Activated CD4-positive, alpha-beta memory T cell treated with anti-CD3 and anti-CD28 coated beads, Interleukin-2, amount 10 ng/mL, durations not matched to agents 7 days and 5 days (primary cell): ENCODE results near the gene WWTR1. TPM values are rescaled to one million over a fixed set of nuclear protein-coding genes. Genes with fewer than 3 reads are reported as not detected.

Experiments used
- CTCF ChIA-PET: fragments of 350-600 bp; sonication (Branson Sonifier 250); formaldehyde crosslinking; loops from one replicate; lab custom pipeline; 2021; ENCODE audit warnings: antibody characterized with exemption, inconsistent platforms; lab: Charles Lee
- POLR2A ChIA-PET: fragments of 350-600 bp; sonication (Branson Sonifier 250); formaldehyde crosslinking; loops from one replicate; lab custom pipeline; 2021; ENCODE audit warnings: antibody characterized with exemption; lab: Charles Lee
- DNase-seq: peaks from one replicate; pipeline ENCODE4 v3.0.0-alpha.2; 2020
- H3K27ac Mint-ChIP-seq: one replicate; pipeline ENCODE4 v1.8.0; 2021; ENCODE audit warnings: mild to moderate bottlenecking, mixed read lengths
- H3K27me3 Mint-ChIP-seq: one replicate; pipeline ENCODE4 v1.8.0; 2021; ENCODE audit warnings: mixed read lengths
- H3K36me3 Mint-ChIP-seq: one replicate; pipeline ENCODE4 v1.8.0; 2021; ENCODE audit warnings: low read depth, mixed read lengths
- H3K4me1 Mint-ChIP-seq: one replicate; pipeline ENCODE4 v1.8.0; 2021; ENCODE audit warnings: mixed read lengths
- H3K4me3 Mint-ChIP-seq: one replicate; pipeline ENCODE4 v1.8.0; 2021; ENCODE audit warnings: mild to moderate bottlenecking, mixed read lengths
- H3K9me3 Mint-ChIP-seq: one replicate; pipeline ENCODE4 v1.8.0; 2021; ENCODE audit warnings: mixed read lengths
- total RNA-seq, 2 experiments: library from RNA; stranded (reverse); gene quantifications; one replicate each; pipeline ENCODE4 v1.2.3, GENCODE V29; 2021

The WWTR1 gene
- total RNA-seq: 1 to 10 TPM; 1.9 to 2.1 TPM

DNA sequence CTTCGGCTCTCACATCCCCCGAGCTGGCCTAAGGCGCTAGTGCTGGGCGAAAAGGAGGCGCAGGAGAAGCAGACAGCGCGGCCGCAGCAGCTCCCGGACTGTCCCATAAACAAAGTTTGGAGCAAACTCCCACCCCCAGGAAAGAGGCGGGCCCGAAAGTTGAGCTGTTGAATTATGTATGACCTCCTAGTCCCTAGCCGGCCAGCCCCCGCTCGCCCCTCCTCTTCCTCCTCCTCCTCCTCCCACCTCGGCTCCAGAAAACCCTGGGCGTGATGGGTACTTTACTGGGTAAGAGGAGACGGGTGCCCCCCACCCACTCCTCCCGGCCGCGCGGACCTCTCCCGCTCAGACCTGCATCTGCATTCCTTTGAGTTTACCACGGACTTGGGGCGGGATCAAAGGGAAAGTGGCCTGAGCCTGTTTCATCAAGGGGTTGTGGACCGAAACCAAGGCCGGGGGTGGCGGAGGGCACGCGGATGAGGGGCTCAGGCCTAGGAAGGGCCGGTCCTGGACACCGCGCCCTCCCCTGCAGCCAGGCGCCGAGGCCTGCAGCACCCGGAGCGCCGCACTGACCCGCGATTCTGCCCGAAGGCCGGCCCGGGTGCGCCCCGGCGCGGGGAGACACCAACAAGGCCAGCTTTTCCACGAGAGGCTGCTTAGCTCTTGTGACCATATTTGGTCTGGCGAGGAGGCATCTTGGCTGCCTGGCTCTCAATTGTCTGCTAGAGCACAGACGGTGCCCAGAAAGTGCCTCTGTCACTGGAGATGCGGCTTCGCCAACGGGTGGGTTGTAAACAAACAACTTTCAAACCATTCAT lies at the start of gene WWTR1:
WWTR1 (minus strand) TSS at position 100 of the 818 bp plus-strand sequence. CDS start 719 bp downstream, outside the sequence.
- Mint-ChIP-seq H3K4me1 (peaks cover 22% of the 10 kb centered on the region), H3K36me3 (peaks cover 4% of the 10 kb centered on the region), H3K4me3 (peak within 1 kb of the TSS; percentile 86), H3K9me3 (no peaks in the 10 kb centered on the region), H3K27me3 (peaks cover 50% of the 10 kb centered on the region), H3K27ac (peak within 1 kb of the TSS; percentile 40)
- CTCF ChIA-PET: interaction anchor here (0.7 to 2.0 kb wide), 10 partner anchors 16 to 150 kb away, joined by 3 to 11 read pairs (median 3); no protein-coding TSS in a partner anchor
- POLR2A ChIA-PET: interaction anchor here (1.0 to 1.9 kb wide), 3 partner anchors 12 to 528 kb away, joined by 3 to 9 read pairs (median 3); partner anchors contain the start of genes COMMD2 and HPS3
- DNase-seq: peak; percentile 58

DNA sequence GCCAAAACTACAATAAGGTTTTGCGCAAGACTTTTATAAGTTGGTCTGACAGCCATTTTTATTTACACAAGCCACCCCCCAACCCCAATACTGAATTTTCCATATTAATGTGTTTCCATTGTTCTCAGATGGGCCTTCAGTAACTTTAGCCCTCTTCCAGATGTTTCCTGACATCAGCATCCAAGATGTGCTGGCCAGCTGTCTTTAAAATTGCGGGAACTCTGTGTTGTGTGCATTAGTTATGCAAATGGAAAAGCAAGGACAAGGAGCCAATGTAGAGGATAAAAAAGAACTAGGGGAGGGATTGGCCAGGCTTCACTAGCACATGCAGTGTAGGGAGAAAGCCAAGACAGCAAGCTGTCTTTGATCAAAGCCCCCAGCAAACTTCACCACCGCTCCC lies 49.1 kb upstream of the WWTR1 start:
- Mint-ChIP-seq H3K36me3 (no peaks in the 10 kb centered on the region), H3K4me1 (peaks cover 14% of the 10 kb centered on the region), H3K4me3 (no peak overlapping the region), H3K27me3 (no peaks in the 10 kb centered on the region), H3K9me3 (no peaks in the 10 kb centered on the region), H3K27ac (no peak overlapping the region)
- ChIA-PET CTCF (no interaction called here), POLR2A (no interaction called here)
- DNase-seq: no peak

DNA sequence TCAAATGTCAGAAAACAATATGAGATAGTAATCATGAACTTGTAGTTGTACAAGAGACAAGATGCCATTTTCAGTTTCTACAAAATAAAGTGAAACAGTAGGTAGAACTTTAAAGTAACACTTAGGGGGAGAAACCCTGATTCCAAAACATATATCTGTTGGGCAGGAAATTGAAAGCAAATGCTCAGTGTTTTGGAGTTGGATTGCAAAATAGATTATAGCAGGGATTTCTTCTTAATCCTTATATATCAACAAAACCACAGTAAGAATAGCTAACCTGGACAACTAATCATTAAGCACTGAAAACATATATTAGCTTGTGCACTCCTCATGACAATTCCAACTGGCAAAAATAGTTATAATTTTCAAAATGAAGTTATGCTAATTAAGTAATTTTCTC lies 47.6 kb upstream of the WWTR1 start:
- no peak for DNase-seq
- Mint-ChIP-seq H3K36me3 (no peaks in the 10 kb centered on the region), H3K27me3 (no peaks in the 10 kb centered on the region), H3K4me1 (peaks cover 24% of the 10 kb centered on the region), H3K4me3 (no peak overlapping the region), H3K27ac (no peak overlapping the region), H3K9me3 (no peaks in the 10 kb centered on the region)
- POLR2A ChIA-PET: interaction anchor here (0.6 to 1.6 kb wide), 2 partner anchors 47 to 1502 kb away, joined by 3 to 5 read pairs; partner anchors contain the start of gene COMMD2
- CTCF ChIA-PET: interaction anchor here (0.8 to 1.5 kb wide), 4 partner anchors 19 to 137 kb away, joined by 3 to 5 read pairs (median 4); no protein-coding TSS in a partner anchor

DNA sequence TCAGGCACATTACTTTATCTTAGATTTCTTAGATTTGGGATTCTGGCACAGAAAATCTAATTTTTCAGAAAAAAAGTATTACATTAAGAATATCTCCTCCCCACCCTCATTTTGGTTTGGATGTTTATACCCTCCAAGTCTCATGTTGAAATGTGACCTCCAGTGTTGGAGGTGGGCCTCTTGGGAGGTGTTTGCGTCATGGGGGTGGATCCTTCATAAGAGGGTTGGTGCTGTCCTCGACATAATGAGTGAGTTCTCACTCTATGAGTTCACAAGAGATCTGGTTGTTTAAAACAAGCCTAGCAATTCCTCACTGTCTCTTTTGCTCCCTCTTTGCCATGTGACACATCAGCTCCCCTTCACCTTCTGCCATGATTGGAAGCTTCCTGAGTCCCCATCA lies 45.6 kb upstream of the WWTR1 start:
- POLR2A ChIA-PET: no interaction called here
- Mint-ChIP-seq H3K27me3 (no peaks in the 10 kb centered on the region), H3K4me1 (peaks cover 24% of the 10 kb centered on the region), H3K9me3 (peaks cover 10% of the 10 kb centered on the region), H3K27ac (no peak overlapping the region), H3K4me3 (no peak overlapping the region), H3K36me3 (peaks cover 4% of the 10 kb centered on the region)
- DNase-seq: no peak
- CTCF ChIA-PET: interaction anchor here (1.0 to 1.7 kb wide), 3 partner anchors 14 to 135 kb away, joined by 4 to 7 read pairs (median 4); no protein-coding TSS in a partner anchor

DNA sequence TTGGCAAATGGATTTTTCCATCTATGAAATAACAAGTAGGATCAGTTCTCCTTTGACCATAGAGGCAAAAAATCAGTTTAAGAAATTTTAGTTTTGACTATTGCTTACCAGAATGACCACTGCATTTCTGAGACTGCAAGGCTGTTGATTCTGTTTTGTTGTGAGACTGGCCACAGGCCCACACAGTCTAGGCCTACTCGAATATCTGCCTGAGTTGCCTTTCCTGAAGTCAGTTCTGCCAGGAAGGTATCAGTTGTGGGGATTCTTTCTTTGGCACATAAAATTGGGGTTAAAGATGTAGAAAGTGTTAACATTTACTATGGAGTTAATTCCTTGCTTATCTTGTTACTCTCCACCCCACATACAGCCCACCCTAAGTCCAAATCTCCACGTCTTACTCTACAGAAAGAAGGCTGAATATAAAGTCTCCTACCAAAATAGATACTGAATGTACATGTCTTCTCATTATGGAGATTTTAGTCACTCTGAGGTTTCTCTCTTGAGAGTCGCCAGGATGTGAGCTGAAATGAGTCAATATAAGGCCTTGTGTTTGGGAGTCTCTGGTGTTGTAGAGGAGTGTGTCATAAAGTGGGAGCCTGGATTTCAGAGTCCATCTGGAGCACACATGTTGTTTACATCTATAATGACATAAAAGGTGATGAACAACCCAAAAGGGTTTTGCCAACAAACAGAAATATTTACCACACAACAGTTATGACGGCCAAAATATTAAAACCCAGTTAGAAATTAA lies 45.0 kb upstream of the WWTR1 start:
- peaks cover 24% of the 10 kb centered on the region for H3K4me1 Mint-ChIP-seq
- ChIA-PET CTCF (interaction anchor here (1.0 to 1.7 kb wide), 3 partner anchors 15 to 134 kb away, joined by 4 to 7 read pairs (median 4); no protein-coding TSS in a partner anchor), POLR2A (no interaction called here)
- peaks cover 16% of the 10 kb centered on the region for H3K9me3 Mint-ChIP-seq
- peaks cover 8% of the 10 kb centered on the region for H3K36me3 Mint-ChIP-seq
- DNase-seq: no peak
- H3K4me3 Mint-ChIP-seq: no peak overlapping the region
- no peaks in the 10 kb centered on the region for H3K27me3 Mint-ChIP-seq
- H3K27ac Mint-ChIP-seq: peak overlapping the region; percentile 34

DNA sequence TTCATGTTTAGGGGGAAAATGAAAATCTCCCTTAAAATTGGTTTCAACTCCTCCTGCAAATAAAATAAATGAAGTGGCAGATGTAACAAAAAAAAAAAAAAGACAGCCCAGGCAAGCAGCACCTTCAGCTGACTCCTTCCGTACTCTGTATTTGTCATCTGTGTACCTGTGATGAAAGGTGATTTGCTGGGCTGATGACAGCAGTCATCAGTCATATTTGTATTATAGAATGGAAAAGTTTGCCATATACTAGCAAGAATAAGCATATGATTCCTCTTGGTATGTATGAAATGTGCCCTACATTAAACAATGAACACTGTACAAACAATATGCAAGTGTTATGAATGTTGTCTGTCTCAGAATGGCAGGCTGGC lies 44.1 kb upstream of the WWTR1 start:
- Mint-ChIP-seq H3K27ac (peak overlapping the region; percentile 81), H3K9me3 (peaks cover 21% of the 10 kb centered on the region), H3K4me3 (peak overlapping the region; percentile 73), H3K27me3 (no peaks in the 10 kb centered on the region), H3K36me3 (peaks cover 13% of the 10 kb centered on the region), H3K4me1 (peaks cover 24% of the 10 kb centered on the region)
- CTCF ChIA-PET: interaction anchor here (0.9 to 1.6 kb wide), 2 partner anchors 44 to 107 kb away, joined by 3 to 7 read pairs; partner anchors contain the start of gene WWTR1
- no peak for DNase-seq
- POLR2A ChIA-PET: interaction anchor here (0.9 kb wide), 1 partner anchor 111 kb away, joined by 3 read pairs; the partner anchor contains the start of gene RNF13

DNA sequence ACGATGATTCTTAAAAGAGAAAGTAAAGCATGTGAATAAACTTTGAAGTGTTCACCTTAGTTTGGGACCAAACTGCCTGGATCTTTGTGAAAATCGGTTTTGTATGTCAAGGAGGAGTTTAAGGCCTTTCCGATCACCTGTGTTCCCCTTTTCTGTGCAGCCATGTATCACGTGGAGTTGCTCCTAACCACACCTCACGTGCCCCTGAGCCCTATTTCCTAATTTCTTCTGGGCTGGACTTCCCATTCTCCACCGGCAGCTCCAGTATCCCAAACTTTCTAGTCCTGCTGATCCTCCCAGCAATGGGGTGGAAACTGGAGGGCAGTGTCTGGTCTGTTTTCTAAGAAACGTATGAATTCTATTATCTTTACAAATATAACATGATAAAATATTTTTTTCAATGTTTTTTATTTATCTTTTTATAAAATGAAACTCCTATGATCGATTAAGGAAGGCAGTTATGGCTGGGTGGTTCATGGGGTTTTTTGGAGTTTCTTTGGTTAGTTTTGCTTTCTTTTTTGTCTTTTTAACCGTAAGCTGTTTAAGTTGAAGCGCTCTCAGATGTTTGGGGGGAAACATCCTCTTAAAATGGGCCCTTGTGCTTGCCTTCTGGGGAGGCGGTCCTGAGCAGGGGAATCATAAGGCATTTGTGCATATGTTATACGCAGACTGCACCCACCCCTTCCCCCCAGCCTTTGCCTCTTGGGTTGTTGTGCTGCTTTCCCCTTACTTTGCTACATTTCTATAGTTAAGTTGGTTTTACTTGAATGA lies 43.6 kb upstream of the WWTR1 start:
- Mint-ChIP-seq H3K4me1 (peaks cover 24% of the 10 kb centered on the region), H3K9me3 (peaks cover 21% of the 10 kb centered on the region), H3K27me3 (no peaks in the 10 kb centered on the region), H3K27ac (peak overlapping the region; percentile 81), H3K36me3 (peaks cover 13% of the 10 kb centered on the region), H3K4me3 (peak overlapping the region; percentile 73)
- peak; percentile 40 for DNase-seq
- ChIA-PET POLR2A (interaction anchor here (0.9 kb wide), 1 partner anchor 112 kb away, joined by 3 read pairs; the partner anchor contains the start of gene RNF13), CTCF (interaction anchor here (0.9 to 1.6 kb wide), 3 partner anchors 16 to 107 kb away, joined by 3 to 7 read pairs (median 3); partner anchors contain the start of gene WWTR1)

DNA sequence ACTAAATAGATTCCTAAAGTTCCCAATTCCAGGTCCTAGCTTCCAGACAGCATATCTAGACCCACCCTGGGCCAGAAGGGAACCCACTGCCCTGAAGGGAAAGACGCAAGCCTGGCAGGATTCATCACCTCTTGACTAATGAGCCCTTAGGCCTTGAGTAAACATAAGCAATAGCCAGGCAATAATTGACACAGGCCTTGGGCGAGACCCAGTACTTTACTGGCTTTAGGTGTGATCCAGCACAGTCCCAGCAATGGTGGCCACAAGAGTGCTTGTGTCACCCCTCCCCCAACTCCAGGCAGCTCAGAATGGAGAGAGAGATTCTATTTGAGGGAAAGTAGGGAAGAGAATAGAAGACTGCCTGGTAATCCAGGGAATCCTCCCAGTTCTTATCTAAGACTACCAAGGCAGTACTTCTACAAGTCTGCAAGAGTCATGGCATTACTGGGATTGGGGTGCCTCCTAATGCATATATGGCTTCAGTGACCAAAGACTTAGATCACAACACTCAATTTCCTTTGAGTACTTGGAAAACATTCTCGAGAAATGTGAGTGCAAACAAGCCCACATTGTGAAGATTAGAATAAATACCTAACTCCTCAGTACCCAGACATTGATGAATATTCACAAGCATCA lies 30.4 kb upstream of the WWTR1 start:
- Mint-ChIP-seq H3K27ac (no peak overlapping the region), H3K9me3 (no peaks in the 10 kb centered on the region), H3K4me3 (no peak overlapping the region), H3K27me3 (peaks cover 2% of the 10 kb centered on the region), H3K4me1 (no peaks in the 10 kb centered on the region), H3K36me3 (no peaks in the 10 kb centered on the region)
- POLR2A ChIA-PET: no interaction called here
- DNase-seq: no peak
- CTCF ChIA-PET: interaction anchor here (1.0 kb wide), 1 partner anchor 29 kb away, joined by 3 read pairs; no protein-coding TSS in a partner anchor

DNA sequence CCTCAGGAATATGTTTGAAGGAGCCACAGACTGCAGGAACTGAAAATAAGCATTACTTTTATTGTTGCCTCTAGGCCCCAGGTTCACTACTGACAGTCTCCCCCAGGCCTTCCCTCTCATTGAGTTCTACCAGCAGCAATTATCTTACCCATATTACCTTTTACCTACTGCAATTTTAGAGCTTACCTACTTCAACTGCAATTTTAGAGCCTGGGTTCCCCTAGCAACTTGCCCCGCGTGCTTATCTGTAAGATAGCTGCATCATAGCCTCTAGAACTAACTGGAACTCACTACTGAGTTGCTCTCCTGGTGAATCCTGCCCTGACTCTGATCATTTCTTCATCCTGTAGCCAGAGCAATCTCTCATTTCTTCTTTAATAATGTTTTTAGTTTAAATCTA lies 29.2 kb upstream of the WWTR1 start:
- ChIA-PET CTCF (interaction anchor here (1.0 to 1.3 kb wide), 2 partner anchors 18 to 30 kb away, joined by 3 to 4 read pairs; no protein-coding TSS in a partner anchor), POLR2A (no interaction called here)
- no peak overlapping the region for H3K27ac Mint-ChIP-seq
- no peaks in the 10 kb centered on the region for H3K36me3 Mint-ChIP-seq
- H3K4me1 Mint-ChIP-seq: peaks cover under 1% of the 10 kb centered on the region
- no peak for DNase-seq
- H3K4me3 Mint-ChIP-seq: no peak overlapping the region
- no peaks in the 10 kb centered on the region for H3K9me3 Mint-ChIP-seq
- H3K27me3 Mint-ChIP-seq: peaks cover 1% of the 10 kb centered on the region

DNA sequence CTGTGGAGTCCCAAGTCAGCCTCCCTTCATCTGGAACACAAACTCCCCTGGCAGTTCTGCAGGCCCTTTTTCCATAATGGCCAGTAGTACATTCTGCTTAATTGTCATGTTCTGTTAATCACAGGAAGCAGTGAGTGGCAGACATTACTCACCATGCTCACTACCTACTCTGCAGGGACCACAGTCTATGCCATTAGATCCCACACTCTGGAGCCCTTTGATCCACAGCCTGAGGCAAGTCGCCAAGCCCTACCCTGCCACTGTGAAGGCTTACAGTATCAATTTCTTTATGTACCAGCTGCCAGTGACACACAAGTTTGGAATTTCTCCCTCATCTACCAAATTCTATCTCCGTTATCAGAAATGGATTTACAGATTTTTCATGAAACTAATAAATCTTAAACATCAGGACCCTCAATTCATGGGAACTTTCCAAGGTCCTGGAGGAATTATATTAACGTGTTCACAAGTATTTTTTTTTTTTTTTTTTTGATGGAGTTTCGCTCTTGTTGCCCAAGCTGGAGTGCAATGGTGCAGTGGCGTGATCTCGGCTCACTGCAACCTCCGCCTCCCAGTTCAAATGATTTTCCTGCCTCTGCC lies 20.6 kb upstream of the WWTR1 start:
- Mint-ChIP-seq H3K27me3 (peaks cover 3% of the 10 kb centered on the region), H3K27ac (no peak overlapping the region), H3K4me1 (peaks cover 7% of the 10 kb centered on the region), H3K9me3 (no peaks in the 10 kb centered on the region), H3K36me3 (no peaks in the 10 kb centered on the region), H3K4me3 (no peak overlapping the region)
- POLR2A ChIA-PET: no interaction called here
- no peak for DNase-seq
- CTCF ChIA-PET: no interaction called here

DNA sequence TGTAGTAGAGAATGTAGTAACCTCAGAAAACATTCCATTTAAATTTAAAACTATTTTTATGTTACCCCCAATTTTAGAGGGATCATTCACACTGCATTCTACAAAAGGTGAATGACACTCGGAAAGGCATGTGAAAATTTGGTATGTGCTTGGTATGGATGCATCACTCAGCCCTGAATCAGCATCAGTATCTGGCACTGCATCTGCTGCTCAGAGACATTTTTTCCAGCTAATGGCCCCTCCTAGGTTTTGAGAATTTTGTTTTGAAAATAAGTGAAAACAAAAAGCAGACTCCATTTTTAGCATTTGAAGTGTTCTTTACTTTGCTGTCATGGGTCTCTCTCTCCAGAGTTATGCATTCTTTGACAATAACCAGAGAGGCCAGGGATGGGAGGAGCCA lies 15.6 kb upstream of the WWTR1 start:
- Mint-ChIP-seq H3K27ac (no peak overlapping the region), H3K4me3 (no peak overlapping the region), H3K27me3 (peaks cover 7% of the 10 kb centered on the region), H3K9me3 (no peaks in the 10 kb centered on the region), H3K36me3 (no peaks in the 10 kb centered on the region), H3K4me1 (peaks cover 1% of the 10 kb centered on the region)
- DNase-seq: no peak
- ChIA-PET CTCF (no interaction called here), POLR2A (no interaction called here)
